Right lung (tissue), 5 donors: ENCODE data around the gene HSPB7. TPM values are rescaled to one million over a fixed set of nuclear protein-coding genes. Genes with fewer than 3 reads are reported as not detected.
A peak's percentile ranks its signal among the peaks of the same experiment; 100 is the strongest.
"Not testable (repeated sequence)": the region's sequence is repeated elsewhere in the genome, so short reads cannot be mapped to it uniquely, and the experiment has no call there.

ENCODE experiments used
- DNase-seq, 2 donors: peaks; one replicate each; pipeline ENCODE4 v3.0.0-alpha.2; 2013
- polyA plus RNA-seq, 5 donors: library from polyadenylated mRNA; unstranded; fragments of 120-200 nt; gene quantifications; one replicate each; pipeline versions ENCODE4 v1.2.1 to v1.2.3, GENCODE V29; 2013; ENCODE audit warnings: inconsistent platforms in 1 of 5, low replicate concordance in 1 of 5; ENCODE audit not compliant: insufficient read length in 5 of 5, insufficient read depth in 1 of 5

HSPB7 gene
- polyA plus RNA-seq, 5 donors = 1.3 to 11.2 (median 2.7) TPM

DNA sequence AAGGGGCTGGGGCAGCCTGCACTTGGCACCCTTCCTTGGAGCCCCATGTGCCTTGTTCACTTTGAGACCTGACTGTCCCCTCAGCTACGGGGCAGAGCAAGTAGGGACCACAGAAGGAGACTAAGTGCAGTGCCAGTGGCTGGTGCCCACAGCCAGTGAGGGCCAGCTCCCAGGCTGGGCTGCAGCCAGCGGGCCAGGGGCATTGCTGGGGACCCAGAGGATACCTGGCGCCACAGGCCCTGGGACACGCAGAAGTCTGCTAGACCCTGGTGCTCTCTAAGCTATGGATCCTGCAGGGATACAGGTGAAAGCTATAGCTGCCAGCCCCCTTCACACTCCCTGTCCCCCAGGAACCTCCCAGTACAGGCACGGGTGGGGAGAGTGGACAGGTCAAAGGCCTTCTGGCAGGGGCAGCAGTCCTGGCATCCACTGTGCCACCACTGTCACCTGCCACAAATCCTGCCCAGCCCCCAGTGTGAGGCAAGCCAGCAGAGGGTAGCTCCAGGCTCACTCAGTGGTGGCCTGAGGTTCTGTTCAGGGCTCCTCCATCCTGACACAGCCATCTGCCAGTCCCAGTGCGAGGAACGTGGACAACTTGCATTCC, 5.3 kb upstream of the HSPB7 start:
- no peak for DNase-seq

DNA sequence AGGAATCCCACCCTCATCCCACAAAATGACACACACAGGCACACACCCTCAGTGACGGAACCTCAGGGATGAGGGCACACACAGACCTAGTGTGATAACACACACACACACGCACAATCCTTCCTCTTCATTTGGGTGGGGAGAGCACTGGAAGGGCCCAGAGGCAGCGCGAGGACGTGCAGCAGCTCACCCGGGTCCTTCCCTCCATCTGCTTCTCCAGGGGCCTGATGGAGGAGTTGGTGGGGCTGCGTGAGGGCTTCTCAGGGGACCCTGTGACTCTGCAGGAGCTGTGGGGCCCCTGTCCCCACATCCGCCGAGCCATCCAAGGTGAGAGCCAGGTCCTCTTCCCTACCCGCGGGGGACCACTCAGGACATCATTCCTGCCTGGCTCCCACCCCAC, 4.5 kb upstream of the HSPB7 start:
- DNase-seq = no peak

DNA sequence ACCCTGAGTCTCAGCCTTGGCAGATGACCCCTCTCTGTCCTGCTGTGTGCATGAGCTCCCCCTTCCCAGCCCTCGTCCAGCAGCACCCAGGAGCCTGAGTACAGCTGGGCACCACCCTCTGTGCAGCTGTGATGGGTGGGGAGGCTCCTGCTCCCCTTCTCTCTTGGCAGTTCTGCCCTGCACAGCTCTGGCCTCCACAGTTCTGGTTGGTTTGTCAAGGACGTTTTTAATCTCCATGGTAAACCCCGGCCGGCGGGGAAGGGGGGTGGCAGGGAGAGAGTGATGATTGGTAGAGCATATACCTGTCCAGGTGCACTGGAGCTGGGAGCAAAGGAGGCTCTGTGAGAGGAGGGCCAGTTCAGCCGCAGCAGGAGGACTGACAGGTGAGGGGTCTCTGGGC, 3.8 kb upstream of the HSPB7 start, which contains the start of gene CLCNKA:
CLCNKA (plus strand) TSS at position 356 of the 400 bp plus-strand sequence. CDS start 584 bp downstream, outside the sequence.
- no peak for DNase-seq

DNA sequence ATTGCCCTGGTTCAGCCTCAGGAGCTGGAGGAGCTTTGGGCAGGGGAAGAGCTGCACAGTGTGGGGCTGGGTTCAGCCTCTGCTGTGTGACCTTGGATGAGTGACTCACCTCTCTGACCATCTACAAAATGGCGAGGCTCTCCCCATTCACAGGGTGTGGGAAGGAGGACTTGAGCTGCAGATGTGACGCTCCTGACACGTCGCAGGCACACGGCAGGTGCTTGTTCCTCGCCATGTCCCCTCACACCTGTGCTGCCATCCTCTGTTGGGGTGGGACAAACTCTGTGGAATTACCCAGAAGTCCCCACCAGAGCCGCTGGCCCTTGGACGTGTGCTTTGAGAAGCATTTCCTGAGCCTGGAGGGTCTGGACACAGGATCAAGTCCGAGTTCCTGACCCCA, 3.0 kb upstream of the HSPB7 start:
- not testable (repeated sequence) for DNase-seq

DNA sequence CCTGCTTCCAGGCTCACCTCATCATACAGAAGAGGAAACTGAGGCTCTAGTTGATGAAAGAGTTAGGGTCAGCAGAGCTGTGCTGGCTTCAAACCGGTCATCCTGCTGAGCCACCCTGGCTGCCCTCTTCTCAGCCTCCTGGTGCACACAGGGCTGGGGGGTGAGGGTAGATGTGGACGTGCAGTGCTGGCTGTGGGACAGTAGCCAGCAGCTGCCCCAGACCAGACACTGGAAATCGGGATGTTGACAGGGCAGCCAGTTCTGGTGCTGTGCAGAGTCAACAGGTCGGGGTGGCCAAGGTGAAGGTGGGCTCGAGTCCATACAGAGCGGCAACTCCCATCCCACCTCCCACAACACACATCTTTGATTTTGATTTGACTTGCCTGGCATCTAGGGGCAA, 2.5 kb upstream of the HSPB7 start:
- DNase-seq = no peak

DNA sequence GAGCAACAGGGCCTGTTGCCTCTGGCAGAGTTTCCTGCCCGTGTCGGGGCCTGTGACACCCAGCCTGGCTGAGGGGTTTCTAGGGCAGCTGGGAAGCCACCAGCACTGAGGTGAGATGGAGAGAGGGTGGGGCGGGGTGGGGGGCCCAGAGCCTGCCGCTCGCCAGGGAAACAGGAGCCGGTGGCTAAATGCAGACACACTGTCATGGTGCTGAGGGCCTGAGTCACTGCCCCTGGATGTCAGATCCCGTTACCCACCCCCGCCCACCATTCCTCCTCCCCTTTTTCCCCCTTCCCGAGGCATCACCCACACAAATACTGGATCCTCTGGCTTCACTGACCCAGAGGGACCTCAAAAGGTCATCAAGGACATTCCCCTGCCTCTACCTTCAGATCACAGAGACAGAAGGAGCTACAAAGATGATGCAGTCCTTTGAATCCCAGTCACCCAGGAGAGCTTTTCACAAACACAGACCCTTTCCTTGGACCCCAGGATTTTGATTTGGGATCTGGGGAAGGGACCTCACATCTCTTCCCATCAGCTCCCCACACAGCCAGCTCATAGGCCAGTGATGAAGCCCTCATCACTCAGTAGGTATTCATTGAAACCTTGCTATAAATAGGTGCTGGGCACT, 1.9 kb upstream of the HSPB7 start:
- DNase-seq = no peak

DNA sequence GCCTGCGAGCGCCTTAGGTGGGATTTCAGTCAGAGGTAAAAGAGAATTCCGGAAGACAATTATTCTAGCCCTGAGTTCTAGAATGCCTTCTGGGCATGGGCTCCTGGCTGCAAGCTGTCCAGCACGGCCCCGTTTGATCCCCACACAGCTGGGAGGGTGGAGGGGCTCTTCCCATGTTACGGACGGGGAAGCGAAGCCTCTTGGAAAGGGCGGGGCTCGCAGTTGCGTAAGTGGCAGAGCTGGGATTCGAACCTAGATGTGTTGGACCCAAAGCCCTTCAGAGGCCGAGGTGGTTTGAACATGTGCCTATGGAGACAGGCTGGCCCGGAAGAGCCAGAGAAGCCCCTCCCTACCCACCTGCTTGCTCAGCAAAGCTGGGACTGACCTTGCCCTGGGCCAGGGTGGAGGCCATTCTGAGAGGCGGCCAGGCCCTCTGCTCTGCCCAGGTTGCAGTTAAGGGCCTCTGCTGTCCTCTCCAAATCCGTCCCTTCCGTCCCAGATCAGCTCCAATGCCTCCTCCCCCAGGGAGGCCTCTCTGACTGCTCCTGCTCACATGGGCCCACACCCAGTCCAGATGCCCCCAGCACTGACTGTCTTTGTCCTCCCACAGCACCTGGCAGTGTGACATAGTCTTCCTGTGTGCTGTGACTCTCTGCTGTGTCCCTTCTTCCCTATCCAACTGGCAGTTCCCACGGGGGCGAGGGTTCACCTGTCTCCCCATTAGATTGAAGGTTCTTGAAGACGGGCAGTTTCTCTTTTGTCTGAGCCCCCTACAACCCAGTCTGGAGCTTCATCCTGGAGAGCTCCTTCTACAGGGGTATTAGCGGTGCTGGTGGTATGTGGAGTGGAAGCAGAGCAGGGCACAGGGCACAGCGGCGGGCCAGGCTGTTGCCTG, 1.2 kb upstream of the HSPB7 start:
- no peak for DNase-seq

DNA sequence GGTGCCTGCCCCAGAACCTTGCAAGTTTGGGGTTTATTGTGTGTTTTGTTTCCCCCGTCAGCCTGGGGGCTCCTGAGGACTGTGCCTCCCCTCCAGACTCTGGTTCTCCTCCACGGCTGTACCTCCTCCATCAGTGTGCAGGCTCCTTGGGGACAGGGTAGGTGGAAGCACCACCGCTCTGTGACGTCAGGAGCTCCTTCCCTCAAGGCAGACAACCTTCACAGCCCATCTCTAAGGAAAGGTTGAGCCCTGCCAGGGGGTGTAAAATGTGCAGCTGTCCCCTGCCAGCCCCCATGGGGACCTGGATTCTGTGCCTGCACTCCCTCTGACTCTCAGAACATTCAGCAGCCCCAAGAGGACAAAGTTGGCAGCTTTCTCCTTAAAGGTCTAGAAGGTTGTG, 465 bp upstream of the HSPB7 start:
- no peak for DNase-seq

DNA sequence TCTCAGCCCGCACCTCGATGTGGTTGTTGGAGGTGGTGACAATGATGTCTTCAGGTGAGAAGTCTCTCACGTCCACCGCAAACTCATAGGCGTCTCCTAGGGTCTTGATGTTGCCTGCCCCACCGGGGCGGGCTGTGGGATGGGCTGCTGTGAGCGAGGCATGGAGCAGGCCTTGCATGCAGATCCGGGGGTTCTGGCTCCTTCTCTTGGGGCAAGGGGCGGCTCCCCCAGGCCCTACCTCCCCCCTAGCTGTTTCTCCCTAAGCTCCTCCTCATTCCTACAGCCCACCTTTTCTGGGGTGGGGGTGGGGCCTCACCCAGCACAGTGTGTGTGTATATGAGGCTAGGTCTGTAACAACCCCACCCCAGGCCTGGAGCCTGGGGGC, 775 bp downstream of the HSPB7 start:
- DNase-seq = no peak

DNA sequence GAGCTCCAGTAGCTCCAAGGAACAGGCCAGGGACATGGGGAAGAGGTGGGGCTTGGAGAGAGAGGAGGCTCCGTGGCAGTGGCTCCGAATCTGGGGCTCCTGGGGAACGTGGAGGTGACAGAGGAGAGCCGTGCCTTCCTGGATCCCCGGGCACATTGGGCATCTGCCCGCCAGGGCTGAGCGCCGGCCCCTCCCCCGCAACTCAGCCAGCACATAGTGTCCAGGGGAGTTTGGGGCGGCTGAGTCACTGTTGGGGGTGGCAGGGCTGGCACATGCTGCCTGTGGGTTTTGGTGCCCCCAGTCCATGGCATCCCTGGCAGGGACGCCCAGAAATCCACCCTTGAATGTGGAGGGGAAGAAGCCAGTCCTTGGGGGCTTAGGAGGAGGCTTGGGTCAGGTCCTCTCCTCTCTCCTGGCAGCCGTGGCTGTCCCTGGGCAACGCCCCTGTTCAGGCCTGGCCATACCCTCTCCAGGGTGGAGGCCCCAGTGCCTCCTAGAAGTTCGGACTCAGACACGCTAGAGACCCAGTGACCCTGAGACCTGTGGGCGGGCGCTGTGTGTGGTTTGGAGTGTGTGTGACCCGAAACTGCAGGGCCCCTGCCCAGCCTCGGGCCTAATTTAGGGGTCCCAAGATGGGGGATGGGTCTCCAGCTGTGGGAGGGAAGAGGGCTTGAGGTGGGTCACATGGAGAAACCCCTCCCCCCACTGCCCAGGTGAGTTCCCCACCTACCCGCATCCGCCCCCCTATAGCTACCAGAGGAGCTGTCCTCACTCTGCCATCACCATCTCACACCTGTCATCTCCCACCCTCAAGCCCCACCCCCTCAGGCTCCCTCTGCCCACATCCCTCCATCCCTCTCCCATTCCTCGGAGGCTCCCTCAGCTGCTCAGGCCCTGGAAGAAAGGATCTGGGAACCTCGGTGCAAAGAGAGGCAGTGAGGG, 1.6 kb downstream of the HSPB7 start:
- DNase-seq = no peak

DNA sequence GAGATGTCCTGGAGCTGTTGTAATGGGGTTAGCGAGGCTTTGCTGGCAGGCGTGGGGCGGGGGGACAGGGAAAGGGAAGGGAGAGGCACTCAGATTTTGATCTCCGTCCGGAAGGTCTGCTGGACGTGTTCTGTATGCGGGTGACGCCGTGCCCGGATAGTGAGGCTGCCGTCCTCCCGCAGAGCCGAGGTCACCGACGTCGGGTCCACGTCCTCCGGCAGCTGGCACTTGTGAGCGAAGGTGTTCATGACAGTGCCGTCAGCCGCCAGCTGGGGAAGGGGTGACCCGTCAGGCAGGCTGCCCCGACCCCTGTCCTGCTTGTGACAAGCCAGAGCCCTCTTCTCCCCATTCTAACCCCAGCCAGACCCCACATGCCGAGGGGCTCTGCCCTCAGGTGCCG, 2.4 kb downstream of the HSPB7 start:
- DNase-seq = no peak

DNA sequence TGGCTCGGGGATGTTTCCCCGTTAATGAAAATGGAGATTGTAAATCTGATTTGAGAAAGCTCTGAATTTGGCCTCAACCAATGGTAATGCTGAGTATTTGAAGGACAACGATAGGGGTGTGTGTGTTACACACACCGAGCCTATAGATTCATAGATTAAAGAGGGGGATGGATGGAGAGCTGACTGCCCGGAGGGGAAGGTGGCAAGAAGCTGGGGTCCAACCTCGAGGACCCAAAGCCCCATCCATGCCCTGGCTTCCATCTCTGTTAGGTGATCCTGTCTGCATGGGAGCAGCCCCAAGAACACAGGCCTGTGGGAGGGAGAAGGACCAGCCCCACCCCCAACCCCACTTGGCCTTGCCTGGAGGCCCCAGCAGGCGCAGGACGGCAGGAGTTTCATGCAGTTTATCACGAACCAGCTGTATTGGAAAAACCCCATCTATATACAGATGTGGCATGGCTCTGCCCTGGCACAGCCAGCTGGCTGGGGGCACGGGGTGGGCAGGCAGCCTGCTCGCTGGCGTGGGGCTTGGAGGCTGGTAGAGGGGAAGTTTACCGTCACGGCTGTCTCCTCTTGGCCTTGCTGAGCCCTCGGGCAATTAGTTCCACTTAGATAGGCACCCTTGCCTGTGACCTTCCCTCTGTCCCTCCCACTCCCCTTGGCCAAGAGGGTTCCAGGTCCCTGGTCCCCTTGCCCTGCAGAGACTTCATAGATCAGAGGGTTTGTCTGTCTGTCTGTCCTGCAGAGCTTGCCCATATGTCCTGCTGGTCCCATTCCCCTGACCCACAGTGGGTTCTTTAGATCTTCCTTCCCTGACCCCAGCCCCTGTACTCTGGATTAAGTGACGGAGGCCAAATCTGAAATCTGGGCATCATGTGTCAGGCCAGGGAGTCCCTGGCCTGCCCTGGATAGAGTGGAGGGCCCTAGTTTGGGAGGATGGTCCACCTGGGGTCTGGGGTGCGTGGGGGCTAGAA, 3.0 kb downstream of the HSPB7 start:
- no peak for DNase-seq

DNA sequence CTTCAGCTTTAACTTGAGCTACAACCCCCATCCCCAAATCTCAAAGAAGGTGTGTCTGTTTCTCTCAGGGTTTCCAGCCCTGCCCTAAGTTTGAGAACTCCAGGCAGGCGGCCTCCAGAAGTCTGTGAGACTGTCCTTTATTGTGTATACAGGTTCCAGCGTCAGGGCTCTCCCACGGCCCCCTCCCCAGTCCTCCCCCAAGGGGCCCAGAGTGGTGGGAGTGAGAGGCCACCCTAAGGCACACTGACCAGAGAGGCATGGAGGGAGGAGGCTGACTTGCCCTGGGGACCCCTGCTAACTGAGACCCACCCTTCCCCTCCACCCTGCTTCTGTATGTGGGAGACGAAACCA, 4.0 kb downstream of the HSPB7 start:
- no peak for DNase-seq

DNA sequence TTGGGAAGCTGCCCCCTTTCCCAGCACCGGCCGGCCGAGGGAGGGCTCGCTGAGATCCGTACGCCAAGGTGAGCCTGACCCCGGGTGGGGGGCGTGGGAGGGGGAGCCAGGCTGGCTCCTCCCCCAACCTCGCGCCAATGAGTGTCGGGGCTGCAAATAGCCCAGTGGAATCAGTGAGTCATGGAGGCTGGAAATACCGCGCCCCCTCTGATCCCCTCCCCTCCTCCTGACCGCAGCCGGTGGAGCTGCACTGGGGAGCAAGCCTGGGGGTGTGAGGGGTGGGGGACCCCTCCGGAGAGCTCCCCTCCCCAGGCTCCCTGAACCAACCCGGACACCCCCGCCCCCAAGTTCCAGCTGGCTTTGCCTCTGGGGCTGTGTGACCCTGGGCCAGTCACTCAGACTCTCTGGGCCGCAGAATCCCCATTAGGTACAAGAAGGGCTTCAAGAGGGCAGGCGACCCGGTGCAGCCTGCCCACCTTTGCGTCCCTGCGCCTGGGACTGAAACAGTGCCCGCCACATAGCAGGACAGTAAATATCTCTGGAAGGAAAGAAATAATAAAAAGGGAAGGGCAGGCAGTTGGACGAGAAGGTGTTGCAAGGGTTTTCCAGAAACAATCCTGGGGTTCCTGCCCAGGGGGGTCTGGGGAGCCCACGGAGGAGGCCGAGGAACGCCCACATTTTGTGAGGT, 4.5 kb downstream of the HSPB7 start:
- DNase-seq = peak in 1 of 2 donors; percentile 38

DNA sequence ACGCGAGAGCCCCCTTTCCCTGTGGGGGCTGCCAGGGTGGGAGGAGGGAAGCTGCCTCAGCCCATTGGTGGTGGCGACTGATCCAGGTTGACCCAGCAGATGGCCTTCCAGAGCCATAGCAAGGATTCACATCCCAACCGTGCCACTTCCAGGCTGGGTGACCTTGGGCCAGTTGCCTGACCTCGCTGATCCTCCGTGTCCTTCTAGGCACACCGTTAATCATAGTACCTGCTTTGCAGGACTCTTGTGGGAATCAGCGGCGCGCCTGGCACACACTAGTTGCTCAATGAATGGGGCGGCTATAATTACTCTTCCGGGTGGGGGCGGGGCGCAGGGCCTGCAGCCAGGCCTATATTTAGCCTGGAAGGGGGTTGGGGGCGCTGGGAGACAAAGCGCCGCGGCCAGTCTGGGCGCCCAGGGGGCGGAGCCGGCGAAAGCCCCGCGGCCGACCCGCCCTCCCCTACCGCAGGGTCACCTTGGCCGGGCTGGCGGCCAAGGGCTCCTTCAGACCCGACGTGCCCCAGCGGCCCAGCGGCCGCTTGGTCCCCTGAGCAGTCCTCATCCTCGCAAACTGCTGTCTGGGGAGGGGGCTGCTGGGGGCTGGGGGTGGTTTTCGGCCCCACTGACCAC, 5.1 kb downstream of the HSPB7 start:
- peak; percentile 72 to 75 for DNase-seq

DNA sequence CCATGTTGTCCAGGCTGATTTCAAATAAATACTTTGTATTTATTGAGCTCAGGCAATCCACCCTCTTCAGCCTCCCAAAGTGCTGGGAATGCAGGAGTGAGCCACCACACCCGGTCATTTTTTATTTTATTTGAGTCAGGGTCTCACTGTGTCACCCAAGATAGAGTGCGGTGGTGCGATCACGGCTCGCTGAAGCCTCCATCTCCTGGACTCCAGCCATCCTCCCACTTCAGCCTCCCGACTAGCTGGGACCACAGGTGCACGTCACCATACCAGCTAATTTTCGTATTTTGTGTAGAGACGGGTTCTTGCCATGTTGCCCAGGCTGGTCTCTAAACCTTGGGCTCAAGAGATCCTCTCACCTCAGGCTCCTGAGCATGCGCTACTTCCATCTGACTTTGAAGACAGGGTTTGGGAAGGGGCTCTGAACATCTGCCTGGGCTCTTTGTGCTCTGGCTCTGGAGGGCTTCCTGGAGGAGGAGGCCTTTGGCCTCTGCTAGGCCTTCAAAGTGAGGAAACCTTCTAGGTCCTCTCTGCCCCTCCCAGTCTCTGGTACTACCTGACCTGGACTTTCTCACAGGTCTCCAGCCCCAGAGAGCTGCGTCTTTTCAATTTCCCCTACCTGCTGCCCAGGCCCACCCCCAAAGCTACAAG, 5.8 kb downstream of the HSPB7 start:
- no peak for DNase-seq

DNA sequence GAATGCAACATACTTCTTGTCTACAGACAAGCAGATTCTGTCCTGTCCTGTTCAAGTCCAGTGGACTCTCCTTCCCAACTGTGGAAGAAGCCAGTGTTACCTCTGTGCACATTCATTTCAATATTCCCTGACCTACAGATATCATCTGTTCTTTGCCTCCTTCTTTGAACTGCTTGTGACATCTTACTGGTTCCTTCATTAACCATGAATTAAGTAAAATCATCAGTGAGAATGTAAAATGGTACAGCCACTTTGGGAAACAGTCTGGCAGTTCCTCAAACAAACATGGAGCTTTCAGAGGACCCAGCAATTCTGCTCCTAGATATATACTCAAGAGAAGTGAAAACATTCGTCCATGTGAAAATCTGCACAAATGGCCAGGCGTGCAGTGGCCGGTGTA, 7.0 kb downstream of the HSPB7 start:
- no peak for DNase-seq

DNA sequence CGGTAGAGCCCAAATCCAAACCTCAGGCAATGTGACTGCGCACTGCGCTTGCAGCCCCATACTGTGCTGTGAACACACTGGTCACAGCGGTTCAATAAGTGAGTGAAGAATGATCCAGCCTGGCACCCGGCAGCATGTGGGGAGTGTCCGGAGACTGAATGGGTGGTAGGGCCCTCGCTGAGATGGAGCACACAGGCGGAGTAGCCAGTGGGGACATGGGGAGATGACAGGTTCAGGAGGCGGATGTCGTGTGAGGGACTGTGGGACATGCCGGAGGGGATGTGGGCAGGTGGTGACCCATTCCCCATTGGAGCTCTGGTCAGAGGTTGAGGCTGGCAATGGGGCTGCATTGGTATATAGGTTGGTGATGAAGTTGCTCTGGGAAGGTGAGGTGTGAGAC, 8.2 kb downstream of the HSPB7 start:
- no peak for DNase-seq

DNA sequence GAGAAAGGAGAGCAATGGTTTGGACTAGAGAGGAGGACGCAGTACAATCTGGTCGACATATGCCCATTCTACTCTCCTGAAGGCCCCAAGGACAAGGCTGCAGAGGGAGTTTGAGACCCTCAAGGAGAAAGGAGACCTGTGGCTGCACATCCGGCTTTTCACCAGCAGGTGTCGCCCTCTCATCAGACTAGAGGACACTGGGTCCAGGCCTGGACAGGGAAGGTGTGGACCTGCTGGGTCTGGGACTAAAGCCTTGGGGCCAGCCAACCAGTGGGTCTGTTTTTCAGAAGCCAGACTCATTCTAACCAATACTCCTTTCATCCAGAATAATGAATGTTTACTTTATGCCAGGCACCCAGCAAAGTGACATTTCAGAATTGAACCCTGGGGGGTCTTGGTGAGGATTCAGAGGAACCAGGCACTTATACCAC, 8.8 kb downstream of the HSPB7 start:
- DNase-seq = peak in 1 of 2 donors; percentile 72
